HG03064 (cell line): ENCODE data around the gene C1orf167.

Source experiments
- ATAC-seq: cut with Tn5 transposase; IDR thresholded peaks from one replicate; pipeline ENCODE4 v1.9.1; 2021; ENCODE audit warnings: low read depth; ENCODE audit not compliant: unreplicated experiment

C1orf167 gene

DNA sequence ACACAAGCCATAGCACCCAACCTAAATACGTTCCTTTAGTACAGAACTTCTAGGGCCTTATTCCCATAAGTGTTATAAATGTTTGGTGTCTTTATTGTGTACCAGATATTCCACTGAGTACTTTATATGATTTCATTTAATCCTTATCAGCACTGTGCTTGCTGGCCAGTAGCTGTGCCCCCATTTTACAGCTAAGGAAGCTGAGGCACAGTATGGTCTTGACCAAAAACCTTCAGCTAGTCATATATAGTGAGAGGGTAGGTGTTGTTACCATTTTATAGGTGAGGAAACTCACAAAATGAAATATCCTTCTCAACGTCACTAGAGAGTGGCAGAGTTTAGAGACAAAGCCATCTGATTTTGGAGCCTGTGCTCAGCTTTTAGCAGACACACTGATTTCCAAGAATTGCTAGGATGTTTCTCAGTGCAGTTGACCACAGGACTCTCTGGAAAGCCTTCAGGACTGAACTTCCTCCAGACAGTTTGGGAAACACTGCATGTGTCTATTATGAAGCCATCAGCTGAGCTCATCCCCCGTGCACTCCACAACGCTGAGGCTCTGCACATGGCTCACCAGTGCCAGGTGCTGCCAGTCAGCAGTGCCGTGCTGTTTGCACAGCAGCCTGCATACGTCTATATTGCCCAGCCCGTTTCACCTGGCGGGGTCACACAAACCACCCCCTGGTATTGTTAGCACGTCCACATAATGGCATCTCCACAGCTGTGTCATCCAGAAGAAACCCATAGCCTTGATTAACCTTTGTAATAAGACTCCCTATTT lies 70.1 kb downstream of the C1orf167 start:
- ATAC-seq: no peak

DNA sequence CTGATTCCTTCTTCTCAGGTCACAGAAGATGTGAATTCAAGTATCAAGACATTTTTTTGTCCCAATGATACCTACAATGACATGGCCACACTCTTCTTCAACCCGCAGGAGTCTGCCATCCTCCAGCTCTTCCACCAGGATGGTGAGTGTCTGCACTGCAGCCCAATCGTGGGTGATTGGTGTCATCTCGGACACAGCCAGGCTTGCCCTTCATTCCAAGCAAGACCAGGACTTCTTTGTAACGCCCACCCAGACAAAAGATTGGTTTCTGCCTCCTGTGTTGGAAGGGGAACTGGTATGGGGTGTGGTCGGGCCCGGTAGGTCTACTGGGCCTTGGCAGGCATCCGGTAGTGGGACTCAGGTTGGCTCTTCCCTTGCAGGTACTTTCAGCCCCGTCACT lies 71.5 kb downstream of the C1orf167 start:
- no peak for ATAC-seq

DNA sequence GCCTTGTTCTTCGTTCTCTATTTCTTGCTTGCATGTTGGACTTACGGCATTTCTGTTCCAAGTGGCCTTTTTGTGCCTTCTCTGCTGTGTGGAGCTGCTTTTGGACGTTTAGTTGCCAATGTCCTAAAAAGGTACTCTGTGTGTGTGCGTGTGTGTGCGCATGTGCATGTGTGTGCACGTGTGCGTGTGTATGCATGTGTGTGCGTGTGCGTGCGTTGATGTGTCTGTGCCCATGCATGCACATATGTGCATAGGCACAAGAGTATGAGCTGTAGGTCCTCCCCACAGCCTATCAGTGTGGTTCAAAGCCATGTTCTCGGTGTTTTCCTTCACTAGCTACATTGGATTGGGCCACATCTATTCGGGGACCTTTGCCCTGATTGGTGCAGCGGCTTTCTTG lies 71.9 kb downstream of the C1orf167 start:
- ATAC-seq: no peak

DNA sequence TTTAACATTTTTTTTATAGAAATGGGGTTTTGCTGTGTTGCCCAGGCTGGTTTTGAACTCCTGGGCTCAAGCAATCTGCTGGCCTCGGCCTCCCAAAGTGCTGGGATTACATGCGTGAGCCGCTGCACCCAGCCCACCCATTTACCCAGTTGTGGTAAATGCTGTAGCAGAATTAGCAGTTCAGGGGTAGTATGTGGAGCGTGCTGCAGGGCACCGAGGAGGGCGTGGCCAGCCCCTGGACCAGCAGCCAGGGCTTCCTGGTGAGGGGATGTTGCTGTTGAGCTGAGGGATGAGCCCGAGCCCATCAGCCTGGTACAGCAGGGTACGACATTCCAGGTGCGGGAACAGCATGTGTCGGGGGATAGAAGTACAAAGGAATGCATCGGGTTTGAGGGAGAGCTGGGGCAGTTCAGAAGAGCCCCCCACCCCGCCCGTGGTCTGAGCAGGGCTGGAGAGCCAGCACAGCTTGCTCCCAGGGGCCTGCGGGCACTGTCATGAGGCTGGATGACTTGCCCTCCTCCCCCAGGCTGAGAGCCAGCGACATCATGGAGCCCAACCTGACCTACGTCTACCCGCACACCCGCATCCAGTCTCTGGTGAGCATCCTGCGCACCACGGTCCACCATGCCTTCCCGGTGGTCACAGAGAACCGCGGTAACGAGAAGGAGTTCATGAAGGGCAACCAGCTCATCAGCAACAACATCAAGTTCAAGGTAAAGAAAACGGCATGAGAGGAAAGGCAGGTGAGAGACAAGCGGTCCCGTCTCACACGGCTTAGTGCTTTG lies 73.6 kb downstream of the C1orf167 start:
- ATAC-seq: no peak

DNA sequence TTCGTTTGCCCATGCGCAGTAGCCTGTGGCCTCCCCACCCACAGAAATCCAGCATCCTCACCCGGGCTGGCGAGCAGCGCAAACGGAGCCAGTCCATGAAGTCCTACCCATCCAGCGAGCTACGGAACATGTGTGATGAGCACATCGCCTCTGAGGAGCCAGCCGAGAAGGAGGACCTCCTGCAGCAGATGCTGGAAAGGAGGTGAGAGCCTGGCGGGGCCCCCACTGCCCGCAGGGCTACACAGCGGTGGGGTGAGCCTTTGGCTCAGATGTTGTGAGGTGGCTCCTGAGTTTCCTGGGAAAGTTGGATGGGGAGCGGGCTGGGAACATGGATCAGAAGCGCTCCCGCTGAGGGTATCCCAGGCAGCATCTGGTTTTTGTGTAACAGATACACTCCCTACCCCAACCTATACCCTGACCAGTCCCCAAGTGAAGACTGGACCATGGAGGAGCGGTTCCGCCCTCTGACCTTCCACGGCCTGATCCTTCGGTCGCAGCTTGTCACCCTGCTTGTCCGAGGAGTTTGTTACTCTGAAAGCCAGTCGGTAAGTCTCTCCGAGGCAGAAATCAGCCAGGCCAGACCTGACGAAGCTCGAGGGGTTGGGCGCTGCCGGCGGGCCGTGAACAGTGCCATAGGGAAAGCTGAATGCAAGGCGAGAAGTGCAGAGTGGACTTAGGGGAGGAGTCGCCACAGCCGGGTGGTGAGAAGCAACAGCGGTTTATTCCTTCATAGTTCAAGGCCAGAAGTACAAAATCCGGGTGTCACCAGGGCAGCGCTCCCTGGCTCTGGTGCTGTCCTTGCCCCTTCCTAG lies 75.2 kb downstream of the C1orf167 start:
- no peak for ATAC-seq

DNA sequence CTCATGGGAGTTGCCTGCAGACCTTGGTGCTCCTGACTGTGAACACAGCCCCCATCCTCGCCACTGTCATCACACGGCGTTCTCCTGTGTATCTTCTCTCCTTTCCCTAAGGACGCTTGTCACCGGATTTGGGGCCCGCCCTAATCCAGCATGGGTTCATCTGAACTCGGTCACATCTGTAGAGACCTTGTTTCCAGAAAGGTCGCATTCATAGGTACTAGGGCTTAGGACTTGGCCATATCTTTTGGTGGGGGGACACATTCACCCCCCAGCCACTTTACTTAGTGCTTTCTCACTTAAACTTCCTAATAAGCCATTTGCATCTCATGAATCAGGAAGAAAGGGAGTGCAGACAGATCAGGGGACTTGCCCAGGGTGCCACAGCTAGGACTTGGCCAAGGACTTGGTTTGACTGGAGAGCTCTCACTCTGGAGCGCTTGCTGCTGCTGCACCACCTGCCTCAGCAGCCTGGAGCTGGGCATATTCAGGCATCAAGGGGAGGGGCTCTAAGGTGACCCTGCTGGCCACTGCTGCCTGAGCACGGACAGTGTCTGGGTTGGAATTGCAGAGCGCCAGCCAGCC lies 75.9 kb downstream of the C1orf167 start:
- ATAC-seq: no peak

DNA sequence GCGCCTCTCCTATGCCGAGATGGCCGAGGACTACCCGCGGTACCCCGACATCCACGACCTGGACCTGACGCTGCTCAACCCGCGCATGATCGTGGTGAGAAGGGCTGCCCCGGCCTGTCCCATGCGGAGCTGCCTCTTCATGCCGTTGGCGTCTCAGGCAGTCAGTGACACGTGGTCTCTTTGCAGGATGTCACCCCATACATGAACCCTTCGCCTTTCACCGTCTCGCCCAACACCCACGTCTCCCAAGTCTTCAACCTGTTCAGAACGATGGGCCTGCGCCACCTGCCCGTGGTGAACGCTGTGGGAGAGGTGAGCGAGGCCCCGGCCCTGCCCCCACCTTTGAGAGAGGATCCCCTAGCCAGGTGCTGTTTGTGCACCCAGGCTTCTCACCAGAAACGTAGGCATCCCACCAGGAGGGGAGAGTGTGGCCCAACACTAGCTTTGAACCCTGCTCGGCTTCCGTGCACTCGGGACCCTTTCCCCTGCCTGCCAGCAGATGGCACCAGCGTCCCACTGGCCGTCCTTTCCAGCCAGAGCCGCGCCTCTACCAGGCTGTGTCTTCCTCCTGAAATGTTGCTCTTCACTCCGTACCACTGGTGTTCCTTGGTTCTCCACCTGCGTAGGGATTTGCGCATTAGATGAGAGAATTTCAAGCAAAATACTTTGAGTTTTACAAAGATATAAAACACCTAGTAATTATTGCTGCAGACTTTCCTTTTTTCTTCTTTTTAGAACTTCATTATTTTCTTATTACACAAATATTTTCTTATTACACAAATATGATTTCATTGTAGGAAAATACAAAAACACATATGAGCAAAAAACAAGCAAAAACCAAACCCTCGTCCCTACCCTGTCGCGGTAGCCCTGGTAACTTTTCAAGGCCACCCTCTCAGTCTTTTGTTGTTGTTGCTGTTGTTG lies 76.6 kb downstream of the C1orf167 start:
- ATAC-seq: no peak
